DMS153 treated with DMSO at 0.1 percent for 48 hours (cell line): ENCODE data around the gene RFC5.

Source experiments
- DNase-seq: peaks from one replicate; lab custom pipeline; 2025; ENCODE audit not compliant: unreplicated experiment; lab: John Stamatoyannopoulos, UW

The RFC5 gene

DNA sequence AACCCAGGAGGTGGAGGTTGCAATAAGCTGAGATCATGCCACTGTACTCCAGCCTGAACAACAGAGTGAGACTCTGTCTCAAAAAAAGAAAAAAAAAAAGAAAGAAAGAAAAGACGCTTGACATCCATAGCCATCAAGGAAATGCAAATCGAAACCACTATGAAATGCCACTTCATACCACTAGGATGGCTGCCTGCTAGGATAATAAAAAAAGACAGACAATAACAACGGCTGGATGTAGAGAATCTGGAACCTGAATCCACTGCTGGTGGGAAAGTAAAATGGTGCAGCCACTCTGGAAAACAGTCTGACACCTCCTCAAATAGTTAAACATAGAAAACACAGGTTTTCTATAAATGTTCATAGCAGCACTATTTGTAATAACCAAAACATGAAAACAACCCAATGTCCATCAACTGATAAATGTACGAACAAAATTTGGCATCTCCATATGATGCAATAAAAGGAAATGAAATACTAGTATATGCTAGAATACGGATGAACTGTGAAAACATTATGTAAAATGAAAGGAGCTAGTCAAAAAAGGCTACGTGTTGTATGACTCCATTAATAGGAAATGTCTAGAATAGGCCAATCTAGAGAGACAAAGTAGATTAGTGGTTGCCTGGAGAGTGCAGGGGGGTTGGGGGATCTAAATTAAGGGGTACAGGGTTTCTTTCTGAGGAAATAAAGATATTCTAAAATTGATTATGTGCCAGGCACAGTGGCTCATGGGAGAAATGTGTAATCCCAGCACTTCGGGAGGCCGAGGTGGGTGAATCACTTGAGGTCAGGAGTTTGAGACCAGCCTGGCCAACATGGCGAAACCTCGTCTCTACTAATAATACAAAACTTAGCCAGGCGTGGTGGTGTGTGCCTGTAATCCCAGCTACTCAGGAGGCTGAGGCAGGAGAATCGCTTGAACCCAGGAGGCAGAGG, 34.7 kb downstream of the RFC5 start:
- DNase-seq: no peak

DNA sequence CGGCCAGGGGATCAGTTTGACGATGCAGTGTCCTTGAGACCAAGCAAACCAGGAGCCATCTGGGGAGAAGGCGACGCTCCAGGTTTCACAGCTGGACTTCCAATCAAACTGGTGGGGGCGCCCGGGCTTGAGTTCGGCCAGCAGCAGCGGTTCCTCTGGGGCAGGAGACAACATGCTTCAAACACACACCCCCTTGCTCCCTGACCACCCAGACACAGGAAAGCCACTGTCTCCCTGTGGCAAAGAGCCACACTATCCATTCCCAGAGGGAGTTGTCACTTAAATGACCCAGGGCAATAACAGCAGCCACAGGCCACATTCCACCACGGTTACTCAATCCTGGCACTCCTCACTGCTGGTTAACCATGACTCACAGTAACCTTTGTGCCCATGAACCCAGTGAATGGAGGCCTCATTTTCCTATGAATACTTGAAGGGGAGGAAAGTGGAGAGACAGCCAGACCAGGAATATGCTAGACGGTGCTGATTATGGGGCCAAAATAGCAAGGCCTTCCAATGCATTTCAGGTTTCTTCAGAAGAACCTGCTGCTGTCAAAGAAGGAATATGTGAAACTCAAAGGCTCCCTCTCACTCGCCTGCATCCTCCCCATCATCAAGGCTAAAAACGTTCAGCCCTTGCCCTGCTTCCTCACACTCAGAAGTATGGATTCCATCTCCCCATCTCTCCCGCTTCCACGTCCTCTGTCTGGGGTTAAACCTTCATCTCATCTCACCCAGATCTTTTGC, 36.0 kb downstream of the RFC5 start:
- DNase-seq: no peak

- no peak for DNase-seq
Measured at GRCh38 chr12:118053071-118053985, 36.8 kb downstream of the RFC5 start.

- peak; percentile 8 for DNase-seq
Measured at GRCh38 chr12:118055144-118055557, 38.6 kb downstream of the RFC5 start.

DNA sequence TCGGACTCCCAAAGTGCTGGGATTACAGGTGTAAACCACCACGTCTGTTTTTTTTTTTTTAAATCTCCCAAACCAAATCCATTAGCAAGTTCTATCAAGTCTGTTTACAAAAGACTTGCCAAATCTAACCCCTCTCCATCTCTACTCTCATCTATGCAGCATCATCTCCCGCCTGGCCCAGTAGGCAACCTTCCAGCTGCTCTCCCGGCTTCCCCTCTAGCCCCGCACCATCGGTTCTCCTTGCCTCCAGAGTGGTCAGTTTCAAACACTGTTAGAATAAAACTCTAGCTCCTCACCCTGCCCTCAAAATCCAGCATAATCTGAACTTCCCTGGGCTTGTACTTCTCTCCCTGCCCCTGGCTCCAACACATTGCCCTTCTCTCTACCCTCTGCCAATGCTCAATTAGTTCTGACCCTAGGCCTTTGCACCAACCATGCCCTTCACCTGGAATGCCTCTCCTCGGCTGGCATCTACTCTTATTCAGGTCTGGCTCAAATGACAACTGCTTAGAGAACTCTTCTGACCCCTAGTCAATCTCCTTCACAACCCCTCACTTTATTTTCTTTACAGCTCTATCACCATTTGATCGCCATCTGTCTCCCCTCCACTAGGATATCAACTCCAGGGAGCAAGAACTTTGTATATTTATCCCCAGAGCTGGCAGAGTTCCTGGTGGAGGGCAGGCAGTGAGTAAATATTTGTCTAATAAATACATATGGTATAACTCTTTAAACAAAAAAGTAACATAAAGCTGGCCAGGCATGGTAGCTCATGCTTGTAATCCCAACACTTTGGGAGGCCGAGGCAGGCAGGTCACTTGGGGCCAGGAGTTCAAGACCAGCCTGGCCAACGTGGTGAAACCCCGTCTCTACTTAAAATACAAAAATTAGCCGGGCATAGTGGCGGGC, 39.6 kb downstream of the RFC5 start:
- DNase-seq: peak; percentile 51

- DNase-seq: no peak
Measured at GRCh38 chr12:118058227-118058626, 41.7 kb downstream of the RFC5 start.

- DNase-seq: no peak
Measured at GRCh38 chr12:118058881-118059280, 42.4 kb downstream of the RFC5 start.

GRCh38 chr12:118059341-118060191, 43.1 kb downstream of the RFC5 start:
- DNase-seq: peak; percentile 23

DNA sequence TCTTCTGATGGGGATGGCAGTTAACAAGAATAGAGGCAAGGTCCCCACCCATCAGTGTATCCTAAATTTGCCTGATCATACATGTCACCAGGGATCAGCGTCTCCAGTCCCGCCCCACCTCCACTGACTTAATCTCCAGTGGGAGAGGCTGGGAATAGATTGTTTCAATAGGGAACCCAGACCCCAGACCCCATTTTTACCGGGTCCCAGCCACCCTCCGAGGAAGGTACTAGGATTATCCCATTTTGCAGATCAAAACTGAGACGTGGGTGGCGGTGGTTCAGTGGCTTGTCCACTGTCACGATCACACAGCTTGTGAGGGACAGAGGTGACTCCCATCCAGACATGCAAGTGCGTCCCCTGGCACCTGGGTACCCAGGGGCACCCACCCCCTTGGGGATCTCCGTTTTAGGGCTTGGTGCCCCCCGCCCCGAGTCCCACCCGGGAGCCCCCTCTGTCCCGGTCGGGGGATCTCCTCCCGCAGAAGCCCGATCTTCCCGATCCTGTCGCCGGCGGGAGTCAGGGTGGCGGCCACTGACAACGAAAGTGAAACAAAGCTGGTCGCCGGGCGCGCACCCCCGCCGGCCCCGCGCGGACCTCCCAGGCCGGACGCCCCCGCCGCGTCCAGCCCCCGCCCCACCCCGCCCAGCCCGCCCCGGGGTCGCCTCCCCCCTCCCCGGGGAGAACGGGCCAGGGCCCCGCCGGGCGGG, 44.0 kb downstream of the RFC5 start:
- no peak for DNase-seq

DNA sequence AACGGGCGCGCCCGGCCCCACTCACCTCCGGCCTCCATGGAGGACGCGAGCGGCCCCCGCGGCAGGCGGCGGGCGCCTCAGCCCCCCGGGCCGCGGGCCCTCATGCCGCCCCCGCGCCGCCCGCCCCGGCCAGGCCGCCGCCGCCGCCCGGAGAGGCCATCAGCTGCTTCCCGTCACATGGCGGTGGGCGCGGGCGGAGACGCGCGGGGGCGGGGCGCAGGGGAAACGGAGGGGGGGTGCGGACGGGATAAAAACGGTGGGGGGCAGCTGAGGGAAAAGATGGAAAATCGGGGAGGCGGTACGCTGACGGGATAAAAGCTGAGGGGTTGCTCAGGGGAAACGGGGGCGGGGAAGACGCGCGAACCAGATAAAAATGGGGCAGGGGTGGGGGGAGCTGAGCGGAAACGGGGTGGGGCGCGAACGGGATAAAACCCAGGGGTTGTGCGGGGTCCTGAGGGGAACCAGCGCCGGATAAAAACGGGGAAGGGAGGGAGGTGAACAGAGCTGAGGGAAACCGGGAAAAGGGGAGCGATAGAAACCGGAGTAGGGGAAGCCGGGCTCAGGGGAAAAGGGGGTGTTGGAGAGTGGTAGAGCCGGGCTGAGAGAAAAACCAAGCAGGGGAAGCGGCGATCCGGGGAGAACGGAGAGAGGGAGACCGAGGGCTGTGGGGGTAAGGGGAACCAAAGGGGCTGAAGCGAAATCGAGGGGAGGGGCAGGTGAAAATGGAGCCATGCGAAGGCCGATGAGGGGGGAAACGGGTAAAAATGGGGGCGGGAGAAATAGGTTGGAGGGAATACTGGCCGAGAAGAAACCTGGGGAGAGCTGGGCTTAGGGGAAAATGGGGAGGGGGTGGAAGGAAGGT, 44.7 kb downstream of the RFC5 start, which contains the start of gene WSB2:
TSS of gene WSB2 (minus strand) at position 169 of the 862 bp plus-strand sequence. CDS start at position 38, 131 bp downstream.
- peak; percentile 43 for DNase-seq

DNA sequence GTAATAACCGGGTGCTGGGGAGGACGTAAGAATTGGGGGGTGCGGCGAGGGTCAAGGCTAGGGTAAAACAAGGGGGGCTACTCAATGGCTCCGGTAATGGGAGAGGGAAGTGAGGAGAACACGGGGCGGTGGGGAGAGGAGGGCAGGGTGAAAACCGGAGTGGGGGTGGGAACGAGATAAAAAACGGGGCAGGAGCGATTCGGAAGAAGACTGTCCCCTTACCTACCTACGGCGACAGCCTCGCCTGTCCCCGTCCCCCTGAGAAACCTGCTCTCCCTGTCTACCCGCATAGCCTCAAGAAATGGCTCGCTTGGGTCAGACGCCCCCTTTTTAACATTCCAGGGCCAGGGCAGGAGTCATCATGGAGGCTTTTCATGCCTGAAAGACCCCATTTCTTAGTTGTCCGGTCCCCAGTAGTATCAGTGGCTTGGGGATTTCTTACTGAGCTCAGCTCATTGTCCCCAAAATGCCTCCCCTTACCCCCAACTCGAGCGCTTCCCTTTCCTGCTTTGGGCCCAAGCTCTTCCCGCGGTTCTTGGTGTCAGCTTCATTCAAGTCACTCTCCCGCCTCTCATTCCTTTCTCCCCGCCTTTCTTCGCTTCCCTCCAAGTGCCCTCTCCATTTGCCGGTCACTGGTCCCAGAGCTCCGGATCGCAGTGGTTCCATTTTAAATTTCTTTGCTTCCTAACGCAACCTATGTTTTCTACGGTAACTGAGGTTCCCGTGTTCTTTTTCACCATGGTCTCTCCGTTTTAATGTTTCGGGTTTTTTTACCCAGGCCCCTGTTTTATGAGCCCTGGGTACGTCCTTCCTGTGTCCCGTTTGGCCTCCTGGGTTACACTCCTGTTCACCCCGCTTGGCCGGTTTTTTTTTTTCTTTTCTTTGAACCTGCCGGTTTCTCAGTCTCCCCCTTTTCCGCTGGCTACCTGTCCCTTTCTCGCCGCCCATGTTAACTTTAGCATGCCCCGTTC, 45.7 kb downstream of the RFC5 start:
- peak; percentile 42 for DNase-seq

DNA sequence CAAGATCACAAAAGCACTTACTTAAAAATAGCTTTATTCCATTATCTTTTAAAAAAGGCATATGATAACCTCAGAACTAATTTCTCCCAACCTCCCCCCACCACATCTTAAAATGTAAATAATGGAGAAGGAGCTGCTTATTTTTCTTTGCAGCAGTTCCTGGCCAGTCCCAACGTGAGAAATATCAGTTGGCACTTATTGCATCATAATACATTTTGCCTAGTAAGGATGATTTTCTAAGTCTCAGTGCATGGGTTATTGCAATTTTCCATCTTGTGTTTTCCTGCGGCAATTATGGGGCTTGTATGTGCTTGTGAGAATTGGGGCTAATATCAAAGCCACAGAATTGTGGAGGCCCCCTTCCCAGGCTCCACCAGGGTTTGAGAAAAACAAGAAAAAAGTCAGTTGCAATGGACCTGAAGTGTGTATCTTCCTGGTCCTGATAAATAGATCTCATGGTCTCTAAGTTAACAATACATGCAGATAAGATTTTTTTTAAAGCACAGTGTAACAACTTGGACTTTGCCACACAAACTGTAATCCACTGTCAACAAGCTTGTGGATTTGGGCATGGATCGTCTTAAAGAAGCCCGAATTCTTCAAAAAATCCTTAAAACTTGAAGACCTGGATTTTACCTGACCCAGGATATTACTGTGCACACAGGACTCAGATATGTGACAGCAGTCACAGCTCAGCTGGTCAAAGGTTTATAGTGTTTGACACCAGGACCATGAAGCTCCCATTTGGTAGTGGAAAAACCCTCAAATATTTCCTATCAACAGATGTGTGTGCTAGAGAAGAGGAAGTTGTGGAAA, 47.3 kb downstream of the RFC5 start:
- DNase-seq: no peak

DNA sequence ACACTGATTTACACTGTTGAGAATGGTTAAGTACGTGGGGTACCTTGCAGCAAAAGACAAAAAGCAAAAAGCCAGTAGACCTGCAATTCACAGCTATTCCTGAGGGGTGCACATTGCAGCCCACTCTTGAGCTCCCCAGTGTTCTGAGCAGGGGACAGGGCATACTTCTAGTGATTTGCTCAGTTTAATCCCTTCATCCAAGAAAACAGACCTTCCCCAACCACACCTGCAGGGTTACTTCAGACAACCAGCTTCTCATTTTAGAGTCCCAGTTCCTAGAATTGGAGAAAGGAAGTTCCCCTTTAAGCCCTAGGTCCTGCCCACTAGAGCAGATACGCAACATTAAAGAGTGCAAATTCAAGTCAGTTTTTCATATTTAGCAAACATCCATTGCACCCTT, 48.1 kb downstream of the RFC5 start:
- no peak for DNase-seq

GRCh38 chr12:118065380-118065779, 48.9 kb downstream of the RFC5 start:
- no peak for DNase-seq

GRCh38 chr12:118068445-118068844, 51.9 kb downstream of the RFC5 start:
- DNase-seq: no peak
